ENCODE results near the gene ESR1.

The ESR1 gene

DNA sequence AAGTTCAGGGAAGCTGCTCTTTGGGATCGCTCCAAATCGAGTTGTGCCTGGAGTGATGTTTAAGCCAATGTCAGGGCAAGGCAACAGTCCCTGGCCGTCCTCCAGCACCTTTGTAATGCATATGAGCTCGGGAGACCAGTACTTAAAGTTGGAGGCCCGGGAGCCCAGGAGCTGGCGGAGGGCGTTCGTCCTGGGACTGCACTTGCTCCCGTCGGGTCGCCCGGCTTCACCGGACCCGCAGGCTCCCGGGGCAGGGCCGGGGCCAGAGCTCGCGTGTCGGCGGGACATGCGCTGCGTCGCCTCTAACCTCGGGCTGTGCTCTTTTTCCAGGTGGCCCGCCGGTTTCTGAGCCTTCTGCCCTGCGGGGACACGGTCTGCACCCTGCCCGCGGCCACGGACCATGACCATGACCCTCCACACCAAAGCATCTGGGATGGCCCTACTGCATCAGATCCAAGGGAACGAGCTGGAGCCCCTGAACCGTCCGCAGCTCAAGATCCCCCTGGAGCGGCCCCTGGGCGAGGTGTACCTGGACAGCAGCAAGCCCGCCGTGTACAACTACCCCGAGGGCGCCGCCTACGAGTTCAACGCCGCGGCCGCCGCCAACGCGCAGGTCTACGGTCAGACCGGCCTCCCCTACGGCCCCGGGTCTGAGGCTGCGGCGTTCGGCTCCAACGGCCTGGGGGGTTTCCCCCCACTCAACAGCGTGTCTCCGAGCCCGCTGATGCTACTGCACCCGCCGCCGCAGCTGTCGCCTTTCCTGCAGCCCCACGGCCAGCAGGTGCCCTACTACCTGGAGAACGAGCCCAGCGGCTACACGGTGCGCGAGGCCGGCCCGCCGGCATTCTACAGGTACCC is at the start of gene ESR1:
TSS of gene ESR1 (plus strand) at position 170 of the 858 bp plus-strand sequence. CDS start at position 401, 231 bp downstream.
- Mint-ChIP-seq H3K4me1 (peaks cover 11% of the 10 kb centered on the region), H3K27ac (no peak within 1 kb of the TSS), H3K4me3 (peak within 1 kb of the TSS; percentile 86), H3K9me3 (peaks cover 5% of the 10 kb centered on the region), H3K36me3 (no peaks in the 10 kb centered on the region), H3K27me3 (peaks cover 17% of the 10 kb centered on the region)
- ATAC-seq (ENCODE audit: low read depth), result peak; percentile 75
- DNase-seq (ENCODE audit: low spot score in 2 of 2), result peak; percentile 21 to 29

DNA sequence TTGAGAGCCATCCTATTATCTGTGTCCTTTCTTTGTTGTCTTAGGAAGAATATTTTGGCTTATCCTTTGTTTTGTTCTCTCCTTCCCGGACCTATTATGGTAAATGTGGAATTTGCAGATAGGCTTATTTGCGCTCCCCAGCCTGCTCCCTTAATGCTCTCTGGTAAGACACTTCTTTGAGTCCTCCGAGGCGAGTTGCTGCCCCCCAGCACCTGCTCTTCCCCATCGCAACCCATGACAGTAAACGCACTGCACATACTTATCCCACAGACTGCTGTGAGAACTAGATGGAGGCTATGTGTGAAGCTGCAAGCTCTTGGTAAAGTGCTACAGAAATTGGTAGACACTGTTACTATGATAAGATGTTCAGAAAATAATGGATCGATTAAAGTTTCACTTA is 47.0 kb upstream of the ESR1 start:
- H3K27ac Mint-ChIP-seq, result no peak overlapping the region
- ATAC-seq (ENCODE audit: low read depth), result no peak

DNA sequence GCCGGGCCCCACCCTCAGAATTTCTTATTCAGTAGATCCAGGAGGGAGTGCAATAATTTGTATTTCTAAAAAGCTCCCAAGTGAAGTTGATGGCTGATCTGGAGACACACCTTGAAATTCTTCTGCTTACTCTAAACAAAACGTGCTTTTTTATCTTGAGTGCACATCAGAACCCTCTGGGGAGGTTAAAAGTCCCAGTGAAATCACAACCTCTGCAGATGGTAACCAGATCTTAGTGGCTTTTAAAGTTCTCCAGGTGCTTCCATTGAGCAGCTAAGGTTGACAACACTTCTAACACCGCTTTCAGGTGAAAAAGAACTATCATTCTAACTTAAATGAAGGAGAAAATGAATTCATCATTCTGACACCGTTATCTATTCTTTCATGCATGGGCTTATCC is 45.6 kb upstream of the ESR1 start:
- Mint-ChIP-seq H3K36me3 (no peaks in the 10 kb centered on the region), H3K4me1 (peaks cover 21% of the 10 kb centered on the region), H3K27me3 (no peaks in the 10 kb centered on the region), H3K9me3 (no peaks in the 10 kb centered on the region), H3K4me3 (no peak overlapping the region), H3K27ac (no peak overlapping the region)
- peak; percentile 29 for ATAC-seq (ENCODE audit: low read depth)
- no peak for DNase-seq (ENCODE audit: low spot score in 2 of 2)

More for the DNA sequence above, 47.0 kb upstream of the ESR1 start:
- Mint-ChIP-seq H3K36me3 (no peaks in the 10 kb centered on the region), H3K4me1 (peaks cover 21% of the 10 kb centered on the region), H3K27me3 (no peaks in the 10 kb centered on the region), H3K4me3 (no peak overlapping the region), H3K9me3 (no peaks in the 10 kb centered on the region)
- DNase-seq (ENCODE audit: low spot score in 2 of 2), result no peak

DNA sequence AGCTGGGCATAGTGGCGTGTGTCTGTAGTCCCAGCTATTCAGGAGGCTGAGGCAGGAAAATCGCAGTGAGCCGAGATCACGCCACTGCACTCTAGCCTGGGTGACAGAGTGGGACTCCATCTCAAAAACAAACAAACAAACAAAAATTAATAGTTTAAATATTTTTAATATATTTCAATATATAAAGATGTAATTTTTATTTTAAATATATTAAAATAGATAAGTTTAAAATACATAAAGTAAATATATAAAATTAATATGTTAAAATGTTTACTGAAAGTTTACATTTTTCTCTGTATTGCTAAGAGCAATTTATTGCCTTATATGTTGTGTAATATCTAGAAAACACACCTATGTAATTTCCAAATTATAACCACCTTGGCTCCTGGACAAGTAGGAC is 44.7 kb upstream of the ESR1 start:
- Mint-ChIP-seq H3K27me3 (no peaks in the 10 kb centered on the region), H3K4me3 (no peak overlapping the region), H3K9me3 (no peaks in the 10 kb centered on the region), H3K36me3 (no peaks in the 10 kb centered on the region), H3K4me1 (peaks cover 15% of the 10 kb centered on the region), H3K27ac (no peak overlapping the region)
- ATAC-seq (ENCODE audit: low read depth), result no peak
- no peak for DNase-seq (ENCODE audit: low spot score in 2 of 2)

DNA sequence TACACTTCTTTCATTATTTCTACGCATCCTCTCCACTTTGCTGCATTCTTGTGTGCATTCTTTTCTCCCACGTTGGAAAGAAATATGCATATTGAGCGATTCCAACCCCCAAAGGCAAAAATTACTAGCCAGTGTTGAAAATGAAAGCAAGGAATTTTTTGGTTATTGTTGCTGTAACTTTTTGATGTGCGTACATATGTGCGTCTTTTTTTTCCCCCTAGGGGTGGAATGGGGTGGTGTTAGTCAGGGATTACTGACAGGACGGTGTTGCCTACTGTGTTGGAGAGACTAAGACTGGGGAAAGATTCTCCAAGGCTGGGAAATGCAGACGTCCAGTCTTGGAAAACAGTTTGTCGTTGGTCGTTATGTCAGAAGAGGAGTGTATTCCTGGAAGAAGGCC is 44.2 kb upstream of the ESR1 start:
- Mint-ChIP-seq H3K4me1 (peaks cover 10% of the 10 kb centered on the region), H3K36me3 (no peaks in the 10 kb centered on the region), H3K9me3 (no peaks in the 10 kb centered on the region), H3K27me3 (no peaks in the 10 kb centered on the region), H3K27ac (no peak overlapping the region), H3K4me3 (no peak overlapping the region)
- ATAC-seq (ENCODE audit: low read depth) (no peak), DNase-seq (ENCODE audit: low spot score in 2 of 2) (no peak)

DNA sequence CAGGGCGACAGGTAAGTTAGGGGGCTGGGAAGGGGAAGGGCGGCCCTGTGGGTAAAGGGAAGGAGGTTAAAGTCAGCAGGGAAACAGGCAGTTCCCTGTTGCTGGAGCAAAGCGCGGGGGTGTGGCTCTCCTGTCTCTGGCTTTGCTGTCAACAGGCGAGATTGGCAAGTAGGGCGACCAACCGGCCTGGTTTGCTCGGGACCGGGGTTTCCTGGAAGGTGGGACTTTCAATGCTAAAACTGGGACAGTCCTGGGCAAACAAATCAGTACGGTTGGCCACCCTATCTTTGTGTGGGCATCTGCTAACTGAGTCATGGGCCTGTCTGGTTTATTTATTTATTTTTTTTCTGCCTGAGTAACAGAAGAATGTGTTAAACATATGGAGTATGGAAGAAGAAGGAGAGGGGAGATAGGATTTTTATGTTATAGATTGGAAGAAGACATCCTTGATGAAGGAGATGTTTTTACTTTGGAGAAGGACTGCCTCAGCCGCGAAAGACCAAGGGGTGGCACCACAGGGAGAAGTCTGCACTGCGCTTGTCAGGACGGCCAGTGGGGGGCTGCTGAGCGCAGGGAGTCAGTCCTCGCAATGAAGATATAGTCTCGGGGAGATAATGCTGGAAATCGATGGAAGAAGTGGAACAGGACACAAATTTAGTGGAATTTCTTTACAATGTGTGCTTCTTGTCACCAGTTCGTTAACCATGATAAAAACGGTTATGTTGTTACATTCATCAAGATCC is 43.4 kb upstream of the ESR1 start:
- peak; percentile 92 for ATAC-seq (ENCODE audit: low read depth)
- Mint-ChIP-seq H3K36me3 (no peaks in the 10 kb centered on the region), H3K9me3 (no peaks in the 10 kb centered on the region), H3K27me3 (no peaks in the 10 kb centered on the region), H3K27ac (no peak overlapping the region), H3K4me1 (peaks cover 10% of the 10 kb centered on the region), H3K4me3 (peak overlapping the region; percentile 61)
- DNase-seq (ENCODE audit: low spot score in 2 of 2), result peak; percentile 49 to 52

DNA sequence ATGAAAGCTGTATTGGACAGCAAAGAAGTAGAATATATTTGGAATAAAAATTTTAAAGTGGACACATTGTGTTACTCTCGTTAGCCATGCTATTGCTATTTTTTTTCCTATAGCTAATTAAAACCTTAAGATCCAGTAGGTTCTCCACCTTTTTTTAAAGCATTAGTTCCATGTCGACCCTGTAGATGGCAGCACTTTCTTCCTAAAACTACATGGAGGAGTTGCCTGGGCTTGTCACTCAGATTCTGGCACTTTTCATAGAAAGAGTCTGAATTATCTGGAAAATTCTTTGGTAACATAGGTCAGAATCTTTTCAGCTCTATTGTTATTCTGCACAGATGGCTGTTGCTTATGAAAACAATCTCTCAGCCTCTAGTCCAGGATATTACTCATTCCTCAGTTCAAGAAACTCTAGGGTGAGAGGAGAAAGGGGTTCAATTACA is 42.0 kb upstream of the ESR1 start:
- no peaks in the 10 kb centered on the region for H3K9me3 Mint-ChIP-seq
- DNase-seq (ENCODE audit: low spot score in 2 of 2) (peak; percentile 40 to 51), ATAC-seq (ENCODE audit: low read depth) (peak; percentile 40)
- H3K4me1 Mint-ChIP-seq, result peaks cover 10% of the 10 kb centered on the region
- H3K27me3 Mint-ChIP-seq, result peaks cover 4% of the 10 kb centered on the region
- H3K4me3 Mint-ChIP-seq, result no peak overlapping the region
- no peak overlapping the region for H3K27ac Mint-ChIP-seq
- no peaks in the 10 kb centered on the region for H3K36me3 Mint-ChIP-seq

DNA sequence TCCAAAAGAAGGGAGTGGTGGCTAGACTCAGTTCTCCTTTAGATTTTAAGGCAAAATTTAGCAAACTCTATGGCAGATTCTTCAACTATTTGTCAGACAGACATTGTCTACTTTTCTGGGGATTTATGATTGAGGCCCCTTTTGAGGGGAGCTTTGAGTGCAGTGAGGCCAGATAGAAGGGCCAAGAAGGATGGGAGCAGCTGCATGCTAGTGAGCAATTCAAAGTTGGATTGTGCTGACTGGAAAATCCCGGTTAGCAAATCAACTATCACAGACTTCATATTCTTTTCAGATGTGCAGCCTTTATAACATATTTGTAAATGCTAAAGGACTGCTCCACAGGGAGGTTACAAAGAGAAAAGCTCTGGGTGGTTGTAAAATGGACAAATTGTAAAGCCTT is 35.0 kb upstream of the ESR1 start:
- ATAC-seq (ENCODE audit: low read depth), result no peak
- Mint-ChIP-seq H3K9me3 (no peaks in the 10 kb centered on the region), H3K4me3 (no peak overlapping the region), H3K27ac (no peak overlapping the region), H3K4me1 (no peaks in the 10 kb centered on the region), H3K36me3 (peaks cover 2% of the 10 kb centered on the region), H3K27me3 (peaks cover 4% of the 10 kb centered on the region)
- DNase-seq (ENCODE audit: low spot score in 2 of 2), result no peak

DNA sequence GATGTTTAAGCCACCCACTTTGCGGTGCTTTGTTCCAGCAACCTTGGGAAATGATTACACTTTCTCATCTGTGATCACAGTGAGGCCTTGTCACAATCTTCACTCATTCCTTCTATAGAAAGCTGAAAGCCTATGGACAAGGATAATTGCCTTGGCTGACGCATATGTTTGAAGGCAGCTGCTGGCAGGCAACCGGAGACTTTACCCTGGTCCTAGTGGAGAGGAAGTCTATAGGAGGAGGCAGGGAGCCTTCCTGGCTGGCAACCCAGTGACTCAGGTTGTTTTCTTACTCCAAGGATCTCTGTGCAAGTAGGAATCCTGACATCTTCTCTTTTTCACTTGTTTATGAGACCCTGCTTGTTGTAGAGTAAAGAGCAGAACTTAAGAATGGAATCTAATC is 34.1 kb upstream of the ESR1 start:
- peaks cover 2% of the 10 kb centered on the region for H3K36me3 Mint-ChIP-seq
- ATAC-seq (ENCODE audit: low read depth), result no peak
- H3K9me3 Mint-ChIP-seq, result no peaks in the 10 kb centered on the region
- peaks cover 4% of the 10 kb centered on the region for H3K27me3 Mint-ChIP-seq
- no peak overlapping the region for H3K4me3 Mint-ChIP-seq
- H3K27ac Mint-ChIP-seq, result no peak overlapping the region
- no peaks in the 10 kb centered on the region for H3K4me1 Mint-ChIP-seq
- no peak for DNase-seq (ENCODE audit: low spot score in 2 of 2)

DNA sequence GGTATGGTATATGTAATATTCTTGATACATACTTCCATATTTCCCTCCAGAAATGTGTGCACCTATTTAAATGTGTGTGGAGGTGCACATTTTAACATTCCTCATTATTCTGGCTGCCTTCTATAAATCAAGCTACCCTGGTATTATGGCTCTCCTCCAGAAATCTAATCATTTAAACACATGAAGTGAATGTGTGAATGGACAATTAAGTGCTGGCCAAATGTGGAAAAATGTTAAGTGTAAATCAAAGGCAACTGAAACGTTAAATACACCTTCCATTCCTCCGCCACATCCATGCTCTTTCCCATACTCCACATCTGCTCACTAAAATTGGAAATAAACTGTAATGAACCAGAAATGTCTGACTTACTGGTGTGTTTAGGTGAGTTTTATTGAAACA is 24.9 kb upstream of the ESR1 start:
- Mint-ChIP-seq H3K9me3 (no peaks in the 10 kb centered on the region), H3K4me3 (no peak overlapping the region), H3K36me3 (no peaks in the 10 kb centered on the region), H3K27ac (no peak overlapping the region), H3K4me1 (no peaks in the 10 kb centered on the region), H3K27me3 (no peaks in the 10 kb centered on the region)
- ATAC-seq (ENCODE audit: low read depth) (no peak), DNase-seq (ENCODE audit: low spot score in 2 of 2) (no peak)

DNA sequence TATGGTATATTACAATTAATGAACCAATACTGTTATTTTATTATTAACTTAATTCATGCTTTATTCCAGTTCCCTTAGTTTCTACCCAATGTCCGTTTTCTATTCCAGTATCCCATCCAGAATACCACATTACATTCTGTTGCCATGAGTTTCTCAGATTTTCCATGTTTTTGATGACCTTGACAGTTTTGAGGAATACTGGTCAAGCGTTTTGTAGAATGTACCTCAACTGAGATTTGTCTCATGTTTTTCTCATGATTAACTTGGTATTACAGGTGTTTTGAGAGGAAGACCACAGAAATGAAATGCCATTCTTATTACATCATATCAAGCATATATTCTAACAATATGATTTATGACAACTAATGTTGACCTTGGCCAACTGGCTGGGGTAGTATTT is 23.8 kb upstream of the ESR1 start:
- Mint-ChIP-seq H3K4me3 (no peak overlapping the region), H3K36me3 (no peaks in the 10 kb centered on the region), H3K4me1 (no peaks in the 10 kb centered on the region), H3K27me3 (no peaks in the 10 kb centered on the region), H3K27ac (no peak overlapping the region), H3K9me3 (peaks cover 1% of the 10 kb centered on the region)
- DNase-seq (ENCODE audit: low spot score in 2 of 2) (no peak), ATAC-seq (ENCODE audit: low read depth) (no peak)

DNA sequence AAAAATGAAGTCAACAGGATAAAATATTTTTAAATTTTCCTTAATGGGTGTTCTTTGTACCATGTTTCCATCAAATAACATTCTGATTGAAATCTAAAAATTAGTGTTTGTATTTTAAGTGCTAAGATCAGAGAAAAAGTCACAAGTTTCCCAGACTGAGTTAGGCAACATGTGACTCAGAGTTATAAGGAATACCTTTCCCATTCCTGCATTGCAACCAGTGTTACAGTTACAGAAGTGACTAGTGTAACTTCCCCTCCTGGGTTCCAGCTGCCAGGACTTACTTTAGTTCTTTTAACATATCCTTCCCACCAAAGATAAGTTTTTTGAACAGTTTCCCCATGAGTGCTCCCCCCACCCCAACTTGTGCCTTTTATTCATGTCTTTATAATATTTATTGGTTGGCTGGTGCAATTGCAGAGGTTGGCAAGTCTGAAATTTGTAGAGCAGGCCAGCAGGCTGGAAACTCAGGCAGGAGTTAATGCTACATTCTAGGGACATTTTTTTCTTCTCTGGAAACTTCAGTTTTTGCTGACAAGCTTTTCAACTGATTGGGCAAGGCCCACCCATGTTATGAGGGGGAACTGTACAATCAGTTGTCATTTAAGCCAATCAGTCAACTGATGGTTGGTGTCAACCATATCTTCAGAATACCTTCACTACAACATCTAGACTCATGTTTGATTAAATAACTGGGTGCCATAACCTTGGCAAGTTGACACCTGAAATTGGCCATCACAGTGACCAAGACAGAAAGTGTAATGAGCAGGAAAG is 22.9 kb upstream of the ESR1 start:
- no peak for ATAC-seq (ENCODE audit: low read depth)
- no peaks in the 10 kb centered on the region for H3K4me1 Mint-ChIP-seq
- H3K27me3 Mint-ChIP-seq, result no peaks in the 10 kb centered on the region
- no peak overlapping the region for H3K4me3 Mint-ChIP-seq
- no peak overlapping the region for H3K27ac Mint-ChIP-seq
- peaks cover 1% of the 10 kb centered on the region for H3K9me3 Mint-ChIP-seq
- H3K36me3 Mint-ChIP-seq, result no peaks in the 10 kb centered on the region
- no peak for DNase-seq (ENCODE audit: low spot score in 2 of 2)

DNA sequence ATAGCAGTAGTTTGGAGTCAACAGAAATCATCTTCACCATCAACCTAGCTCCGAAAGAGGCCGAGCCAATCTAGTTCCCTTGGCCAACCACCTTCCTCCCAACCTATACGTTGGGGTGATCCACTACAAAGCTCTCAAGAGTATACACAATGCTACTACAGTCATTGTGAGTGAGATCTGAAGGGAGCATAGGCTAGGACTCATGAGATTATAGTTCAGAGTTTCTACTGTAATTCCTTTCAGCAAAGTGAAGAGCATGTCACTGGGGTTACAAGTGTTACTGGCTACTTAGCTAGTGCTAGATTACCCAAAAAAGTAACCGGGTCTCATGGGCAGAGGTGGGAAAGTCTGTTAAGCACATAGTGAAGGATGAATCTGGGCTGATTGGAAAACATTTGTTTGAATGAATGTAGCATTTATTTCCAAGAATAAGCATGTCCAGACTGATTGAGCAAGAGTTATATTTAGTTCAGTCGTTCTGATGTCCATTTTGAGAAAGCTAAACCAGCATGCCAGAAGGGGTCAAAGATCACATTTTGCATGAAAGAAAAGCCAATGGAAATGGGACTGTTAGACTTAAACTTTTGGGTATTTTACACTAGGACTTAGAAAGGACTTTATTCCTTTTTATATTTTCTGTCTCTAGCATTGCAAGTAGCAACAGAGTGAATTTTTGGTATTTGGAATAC is 10.5 kb upstream of the ESR1 start:
- Mint-ChIP-seq H3K36me3 (no peaks in the 10 kb centered on the region), H3K9me3 (no peaks in the 10 kb centered on the region), H3K4me3 (no peak overlapping the region), H3K27ac (no peak overlapping the region), H3K4me1 (peaks cover 5% of the 10 kb centered on the region), H3K27me3 (peaks cover 2% of the 10 kb centered on the region)
- ATAC-seq (ENCODE audit: low read depth) (no peak), DNase-seq (ENCODE audit: low spot score in 2 of 2) (no peak)

Data from memory B cell (primary cell).